Measurements from ENCODE around the gene MCUB. TPM values are rescaled to one million over a fixed set of nuclear protein-coding genes. Genes with fewer than 3 reads are reported as not detected.

Gene MCUB
- total and polyA plus RNA-seq, 9 of the 15 experiments (the other 6 are each of a cell fraction or from before 2014, with no cell fraction given), result 1.4 to 21.5 (median 5.4) TPM

- TF ChIP-seq HMBOX1 (IDR thresholded peaks at IDR 0.05) (peak; percentile 79), KLF13 (tag; IDR thresholded peaks at IDR 0.05; ENCODE audit: borderline replicate concordance, low read depth) (no peak), BCL6 (CRISPR knock-in tag; IDR thresholded peaks at IDR 0.05) (no peak), RAD51 (IDR thresholded peaks at IDR 0.05; ENCODE audit: borderline replicate concordance, low read depth) (peak; percentile 74), ZFP1 (CRISPR knock-in tag; IDR thresholded peaks at IDR 0.05) (no peak), SUPT5H (IDR thresholded peaks at IDR 0.05) (peak; percentile 47; the same call in 1 of the 2 replicates), MTA1 (IDR thresholded peaks at IDR 0.05; ENCODE audit: borderline replicate concordance) (no peak), RB1 (IDR thresholded peaks at IDR 0.05; ENCODE audit: low read depth) (peak; percentile 74)
- TF ChIP-seq, protein P1, sequence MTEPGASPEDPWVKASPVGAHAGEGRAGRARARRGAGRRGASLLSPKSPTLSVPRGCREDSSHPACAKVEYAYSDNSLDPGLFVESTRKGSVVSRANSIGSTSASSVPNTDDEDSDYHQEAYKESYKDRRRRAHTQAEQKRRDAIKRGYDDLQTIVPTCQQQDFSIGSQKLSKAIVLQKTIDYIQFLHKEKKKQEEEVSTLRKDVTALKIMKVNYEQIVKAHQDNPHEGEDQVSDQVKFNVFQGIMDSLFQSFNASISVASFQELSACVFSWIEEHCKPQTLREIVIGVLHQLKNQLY (CRISPR knock-in tag; conservative IDR thresholded peaks at IDR 0.05), result no peak
- TF ChIP-seq, protein P2, sequence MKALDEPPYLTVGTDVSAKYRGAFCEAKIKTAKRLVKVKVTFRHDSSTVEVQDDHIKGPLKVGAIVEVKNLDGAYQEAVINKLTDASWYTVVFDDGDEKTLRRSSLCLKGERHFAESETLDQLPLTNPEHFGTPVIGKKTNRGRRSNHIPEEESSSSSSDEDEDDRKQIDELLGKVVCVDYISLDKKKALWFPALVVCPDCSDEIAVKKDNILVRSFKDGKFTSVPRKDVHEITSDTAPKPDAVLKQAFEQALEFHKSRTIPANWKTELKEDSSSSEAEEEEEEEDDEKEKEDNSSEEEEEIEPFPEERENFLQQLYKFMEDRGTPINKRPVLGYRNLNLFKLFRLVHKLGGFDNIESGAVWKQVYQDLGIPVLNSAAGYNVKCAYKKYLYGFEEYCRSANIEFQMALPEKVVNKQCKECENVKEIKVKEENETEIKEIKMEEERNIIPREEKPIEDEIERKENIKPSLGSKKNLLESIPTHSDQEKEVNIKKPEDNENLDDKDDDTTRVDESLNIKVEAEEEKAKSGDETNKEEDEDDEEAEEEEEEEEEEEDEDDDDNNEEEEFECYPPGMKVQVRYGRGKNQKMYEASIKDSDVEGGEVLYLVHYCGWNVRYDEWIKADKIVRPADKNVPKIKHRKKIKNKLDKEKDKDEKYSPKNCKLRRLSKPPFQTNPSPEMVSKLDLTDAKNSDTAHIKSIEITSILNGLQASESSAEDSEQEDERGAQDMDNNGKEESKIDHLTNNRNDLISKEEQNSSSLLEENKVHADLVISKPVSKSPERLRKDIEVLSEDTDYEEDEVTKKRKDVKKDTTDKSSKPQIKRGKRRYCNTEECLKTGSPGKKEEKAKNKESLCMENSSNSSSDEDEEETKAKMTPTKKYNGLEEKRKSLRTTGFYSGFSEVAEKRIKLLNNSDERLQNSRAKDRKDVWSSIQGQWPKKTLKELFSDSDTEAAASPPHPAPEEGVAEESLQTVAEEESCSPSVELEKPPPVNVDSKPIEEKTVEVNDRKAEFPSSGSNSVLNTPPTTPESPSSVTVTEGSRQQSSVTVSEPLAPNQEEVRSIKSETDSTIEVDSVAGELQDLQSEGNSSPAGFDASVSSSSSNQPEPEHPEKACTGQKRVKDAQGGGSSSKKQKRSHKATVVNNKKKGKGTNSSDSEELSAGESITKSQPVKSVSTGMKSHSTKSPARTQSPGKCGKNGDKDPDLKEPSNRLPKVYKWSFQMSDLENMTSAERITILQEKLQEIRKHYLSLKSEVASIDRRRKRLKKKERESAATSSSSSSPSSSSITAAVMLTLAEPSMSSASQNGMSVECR (CRISPR knock-in tag; IDR thresholded peaks at IDR 0.05), result peak; percentile 64
- TF ChIP-seq, protein P3, sequence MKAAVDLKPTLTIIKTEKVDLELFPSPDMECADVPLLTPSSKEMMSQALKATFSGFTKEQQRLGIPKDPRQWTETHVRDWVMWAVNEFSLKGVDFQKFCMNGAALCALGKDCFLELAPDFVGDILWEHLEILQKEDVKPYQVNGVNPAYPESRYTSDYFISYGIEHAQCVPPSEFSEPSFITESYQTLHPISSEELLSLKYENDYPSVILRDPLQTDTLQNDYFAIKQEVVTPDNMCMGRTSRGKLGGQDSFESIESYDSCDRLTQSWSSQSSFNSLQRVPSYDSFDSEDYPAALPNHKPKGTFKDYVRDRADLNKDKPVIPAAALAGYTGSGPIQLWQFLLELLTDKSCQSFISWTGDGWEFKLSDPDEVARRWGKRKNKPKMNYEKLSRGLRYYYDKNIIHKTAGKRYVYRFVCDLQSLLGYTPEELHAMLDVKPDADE (conservative IDR thresholded peaks at IDR 0.05; ENCODE audit: control insufficient read depth, low read depth, low read length), result 0 out of 2 replicates have a peak, but pooled peaks have one; percentile 73
- TF ChIP-seq, protein P4, sequence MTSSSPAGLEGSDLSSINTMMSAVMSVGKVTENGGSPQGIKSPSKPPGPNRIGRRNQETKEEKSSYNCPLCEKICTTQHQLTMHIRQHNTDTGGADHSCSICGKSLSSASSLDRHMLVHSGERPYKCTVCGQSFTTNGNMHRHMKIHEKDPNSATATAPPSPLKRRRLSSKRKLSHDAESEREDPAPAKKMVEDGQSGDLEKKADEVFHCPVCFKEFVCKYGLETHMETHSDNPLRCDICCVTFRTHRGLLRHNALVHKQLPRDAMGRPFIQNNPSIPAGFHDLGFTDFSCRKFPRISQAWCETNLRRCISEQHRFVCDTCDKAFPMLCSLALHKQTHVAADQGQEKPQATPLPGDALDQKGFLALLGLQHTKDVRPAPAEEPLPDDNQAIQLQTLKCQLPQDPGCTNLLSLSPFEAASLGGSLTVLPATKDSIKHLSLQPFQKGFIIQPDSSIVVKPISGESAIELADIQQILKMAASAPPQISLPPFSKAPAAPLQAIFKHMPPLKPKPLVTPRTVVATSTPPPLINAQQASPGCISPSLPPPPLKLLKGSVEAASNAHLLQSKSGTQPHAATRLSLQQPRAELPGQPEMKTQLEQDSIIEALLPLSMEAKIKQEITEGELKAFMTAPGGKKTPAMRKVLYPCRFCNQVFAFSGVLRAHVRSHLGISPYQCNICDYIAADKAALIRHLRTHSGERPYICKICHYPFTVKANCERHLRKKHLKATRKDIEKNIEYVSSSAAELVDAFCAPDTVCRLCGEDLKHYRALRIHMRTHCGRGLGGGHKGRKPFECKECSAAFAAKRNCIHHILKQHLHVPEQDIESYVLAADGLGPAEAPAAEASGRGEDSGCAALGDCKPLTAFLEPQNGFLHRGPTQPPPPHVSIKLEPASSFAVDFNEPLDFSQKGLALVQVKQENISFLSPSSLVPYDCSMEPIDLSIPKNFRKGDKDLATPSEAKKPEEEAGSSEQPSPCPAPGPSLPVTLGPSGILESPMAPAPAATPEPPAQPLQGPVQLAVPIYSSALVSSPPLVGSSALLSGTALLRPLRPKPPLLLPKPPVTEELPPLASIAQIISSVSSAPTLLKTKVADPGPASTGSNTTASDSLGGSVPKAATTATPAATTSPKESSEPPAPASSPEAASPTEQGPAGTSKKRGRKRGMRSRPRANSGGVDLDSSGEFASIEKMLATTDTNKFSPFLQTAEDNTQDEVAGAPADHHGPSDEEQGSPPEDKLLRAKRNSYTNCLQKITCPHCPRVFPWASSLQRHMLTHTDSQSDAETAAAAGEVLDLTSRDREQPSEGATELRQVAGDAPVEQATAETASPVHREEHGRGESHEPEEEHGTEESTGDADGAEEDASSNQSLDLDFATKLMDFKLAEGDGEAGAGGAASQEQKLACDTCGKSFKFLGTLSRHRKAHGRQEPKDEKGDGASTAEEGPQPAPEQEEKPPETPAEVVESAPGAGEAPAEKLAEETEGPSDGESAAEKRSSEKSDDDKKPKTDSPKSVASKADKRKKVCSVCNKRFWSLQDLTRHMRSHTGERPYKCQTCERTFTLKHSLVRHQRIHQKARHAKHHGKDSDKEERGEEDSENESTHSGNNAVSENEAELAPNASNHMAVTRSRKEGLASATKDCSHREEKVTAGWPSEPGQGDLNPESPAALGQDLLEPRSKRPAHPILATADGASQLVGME (CRISPR knock-in tag; IDR thresholded peaks at IDR 0.05), result peak; percentile 81; the same call in 1 of the 2 replicates
Measured at GRCh38 chr4:109729718-109730618, 169.9 kb downstream of the MCUB start, which contains the start of gene PLA2G12A (continued).
